IPS DF 4.7 (cell line): ENCODE measurements around the gene PDGFB.

Experiments
- DNase-seq: peaks from one replicate; pipeline ENCODE4 v3.0.0-alpha.2; 2013; ENCODE audit warnings: low spot score; ENCODE audit errors: extremely low read depth

PDGFB gene

DNA sequence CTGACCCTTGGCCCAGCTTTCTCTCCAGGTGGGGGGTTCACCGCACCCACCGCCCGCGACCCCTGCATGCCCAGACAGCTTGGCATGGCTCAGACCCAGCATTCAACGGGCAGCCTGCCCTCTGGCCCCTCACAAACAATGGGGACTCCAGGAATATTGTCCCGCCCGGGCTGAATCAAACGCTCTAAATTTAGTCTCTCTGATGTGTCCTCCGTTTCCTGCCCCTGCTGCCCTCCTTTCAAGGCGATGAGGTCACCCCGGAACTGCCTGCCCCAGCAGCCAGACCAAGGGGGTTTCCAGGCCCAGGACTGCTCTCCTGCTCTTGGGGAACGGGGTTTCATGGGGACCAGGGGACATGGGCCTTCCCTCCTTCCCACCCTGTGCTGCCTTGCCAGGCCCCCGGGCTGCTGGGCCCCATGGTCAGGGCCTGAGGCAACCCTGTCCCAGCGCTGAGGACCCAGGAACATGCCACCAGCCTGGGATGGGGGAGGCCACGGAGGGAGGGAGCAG, 10.1 kb upstream of the PDGFB start:
- DNase-seq, result no peak

DNA sequence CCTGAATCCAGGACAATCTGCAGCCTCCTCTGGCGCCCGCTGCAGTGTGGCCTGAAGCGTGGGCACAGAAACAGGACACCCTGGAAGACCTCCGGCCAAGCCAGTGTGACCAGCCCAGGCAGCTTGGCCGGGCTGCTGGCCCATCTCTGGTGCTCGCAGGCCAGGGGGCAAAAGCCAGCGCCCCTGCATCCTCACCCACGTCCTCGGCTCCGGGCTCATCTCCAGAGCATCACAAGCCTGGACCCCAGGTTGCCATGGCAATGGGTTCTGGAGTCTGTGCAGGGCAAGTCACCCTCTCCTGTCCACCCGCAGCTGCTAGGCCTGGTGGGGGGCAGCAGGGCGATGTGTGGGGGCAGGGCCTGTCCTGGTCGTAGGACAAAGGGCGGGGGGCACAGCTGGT, 9.3 kb upstream of the PDGFB start:
- no peak for DNase-seq

GRCh38 chr22:39253435-39254070, 8.8 kb upstream of the PDGFB start:
- DNase-seq, result no peak

DNA sequence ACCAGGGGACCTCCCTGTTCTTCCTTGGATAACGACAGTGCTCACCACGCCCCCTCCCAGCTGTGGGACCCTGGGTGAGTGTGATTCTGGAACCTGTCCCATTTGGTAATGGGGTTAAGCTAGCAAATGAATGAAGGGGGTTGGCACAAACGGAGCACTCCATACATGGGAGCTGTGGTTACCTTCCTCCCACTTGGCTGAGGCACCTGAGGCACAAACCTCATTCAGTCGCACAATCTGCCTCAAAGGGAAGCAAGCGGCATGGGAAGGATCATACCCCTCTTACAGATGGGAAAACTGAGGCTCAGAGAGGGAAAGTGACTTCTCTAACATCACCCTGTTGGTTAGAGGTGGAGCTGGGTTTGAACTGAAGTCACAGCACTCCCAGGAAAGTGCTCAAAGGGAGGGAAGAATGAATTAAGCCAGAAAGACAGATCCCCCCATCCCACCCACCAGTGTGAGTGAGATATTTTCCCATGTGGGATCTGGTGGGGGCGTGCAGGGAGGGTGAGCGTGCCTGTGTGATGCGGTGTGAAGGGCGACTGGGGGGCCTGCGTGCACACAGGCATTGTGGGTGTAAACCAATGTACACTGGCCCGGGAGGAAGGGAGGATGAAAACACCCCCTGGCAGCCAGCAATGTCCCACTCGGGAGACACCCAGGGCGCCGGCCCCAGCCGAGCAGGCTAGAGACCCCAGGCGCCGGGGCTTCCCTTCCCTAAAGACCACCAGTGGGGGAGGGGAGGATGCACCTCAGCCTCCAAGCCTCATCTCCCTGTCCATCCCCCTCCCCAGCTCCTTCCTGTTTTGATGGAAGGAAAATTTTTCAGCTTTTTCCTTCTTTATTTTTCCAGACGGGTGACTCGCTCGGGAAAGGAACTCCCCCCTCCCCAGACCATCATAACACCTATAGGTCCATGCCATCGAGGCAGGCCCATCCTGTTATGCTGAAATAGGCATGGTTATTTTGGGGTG, 8.0 kb upstream of the PDGFB start:
- DNase-seq, result no peak

DNA sequence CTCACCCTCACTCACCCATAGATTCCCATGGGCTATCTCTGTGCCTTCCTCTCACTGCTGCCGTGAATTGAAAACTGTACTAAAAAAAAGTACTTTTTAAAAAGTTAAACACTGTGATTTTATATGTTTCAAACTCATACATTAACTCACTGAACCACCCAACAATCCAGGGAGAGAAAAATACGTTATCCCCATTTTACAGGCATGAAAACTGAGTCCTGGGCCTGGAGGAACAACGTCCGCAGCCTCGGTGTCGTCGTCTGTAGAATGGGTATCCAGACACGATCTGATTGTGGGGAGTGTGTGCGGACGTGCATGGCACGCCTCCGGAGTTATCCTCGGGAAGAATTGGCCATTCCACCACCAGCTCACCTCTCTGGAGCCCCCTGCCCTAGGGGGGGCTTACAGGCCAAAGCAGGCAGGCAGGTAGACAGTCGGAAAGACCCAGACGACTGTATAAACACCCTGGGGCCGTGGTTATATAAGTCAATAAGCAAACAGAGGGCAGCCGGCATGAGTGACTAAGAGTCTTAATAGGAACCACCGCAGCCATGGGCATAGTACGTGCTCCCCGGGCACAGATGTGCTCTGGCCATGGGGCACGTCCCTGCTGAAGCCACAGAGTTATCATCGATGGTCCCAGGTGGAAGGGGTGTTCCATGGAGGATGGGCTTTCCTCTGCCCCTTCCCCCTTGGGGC, 7.1 kb upstream of the PDGFB start:
- no peak for DNase-seq

GRCh38 chr22:39250838-39251237, 6.1 kb upstream of the PDGFB start:
- DNase-seq, result no peak

DNA sequence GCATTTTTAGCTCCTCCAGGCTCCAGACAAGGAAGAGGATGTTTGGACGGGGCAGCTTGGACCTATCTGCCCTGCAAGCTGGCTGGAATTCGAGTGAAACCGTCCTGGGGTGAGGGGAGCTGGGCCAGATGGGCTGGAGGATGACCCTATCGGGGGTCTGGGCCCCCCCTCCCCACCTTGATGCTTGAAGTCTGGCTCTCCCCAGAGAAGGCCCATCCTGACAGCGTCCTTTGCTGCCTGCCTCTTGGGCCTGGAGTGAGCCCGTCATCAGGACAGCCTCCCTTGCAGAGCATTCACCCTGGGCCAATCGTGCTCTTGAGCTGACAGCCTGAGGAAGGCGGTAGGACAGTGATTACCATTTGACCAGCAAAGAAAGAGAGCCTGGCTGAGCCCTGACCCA, 5.3 kb upstream of the PDGFB start:
- DNase-seq, result no peak

DNA sequence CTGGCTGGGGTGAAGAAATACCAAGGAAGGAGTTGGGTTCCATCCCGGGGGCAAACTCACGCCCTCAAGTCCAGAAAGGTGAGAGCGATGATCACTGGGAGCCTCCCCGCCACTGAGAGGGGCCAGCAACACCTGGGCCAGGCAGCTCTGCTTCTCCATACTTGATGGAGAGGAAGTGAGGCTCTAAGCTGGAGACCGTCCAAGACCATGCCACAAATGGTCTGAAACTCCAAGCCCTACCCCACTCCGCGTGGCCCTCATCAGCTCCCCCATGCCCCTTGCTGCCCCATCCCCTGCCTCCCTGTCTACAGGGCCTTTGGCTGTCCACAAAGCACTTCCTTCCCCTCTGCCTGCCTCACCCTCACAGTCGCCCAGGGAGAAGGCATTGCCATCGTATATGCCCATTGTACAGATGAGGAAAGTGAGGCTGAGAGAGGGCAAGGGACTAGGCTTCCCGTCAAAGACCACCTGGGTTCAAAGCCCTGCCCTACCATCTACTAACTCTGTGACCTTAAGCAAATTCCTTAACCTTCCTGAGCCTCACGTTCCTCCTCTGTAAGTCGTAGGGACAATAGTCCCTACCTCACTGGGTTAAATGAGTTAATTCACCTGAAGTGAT, 4.4 kb upstream of the PDGFB start:
- no peak for DNase-seq

- DNase-seq, result no peak
Observed at GRCh38 chr22:39248254-39248653, 3.5 kb upstream of the PDGFB start.

DNA sequence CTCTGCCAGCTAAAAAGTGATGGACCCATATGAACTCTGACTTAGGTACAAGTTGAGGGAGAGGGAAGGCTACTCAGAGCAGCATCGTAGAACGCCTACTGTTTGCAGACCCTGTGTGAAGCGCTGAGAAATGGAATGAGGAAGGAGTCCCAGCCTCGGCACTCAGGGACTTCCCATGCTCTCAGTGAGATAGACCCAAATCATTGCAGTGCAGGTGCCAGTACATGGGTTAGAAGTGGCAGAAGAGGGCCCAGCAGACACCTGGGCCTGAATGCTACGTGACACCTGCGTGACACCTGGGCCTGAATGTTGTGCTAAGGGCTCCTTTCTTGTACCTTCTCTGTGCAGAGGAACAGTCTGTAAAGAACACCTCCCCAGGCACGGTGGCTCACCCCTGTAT, 2.6 kb upstream of the PDGFB start:
- no peak for DNase-seq

DNA sequence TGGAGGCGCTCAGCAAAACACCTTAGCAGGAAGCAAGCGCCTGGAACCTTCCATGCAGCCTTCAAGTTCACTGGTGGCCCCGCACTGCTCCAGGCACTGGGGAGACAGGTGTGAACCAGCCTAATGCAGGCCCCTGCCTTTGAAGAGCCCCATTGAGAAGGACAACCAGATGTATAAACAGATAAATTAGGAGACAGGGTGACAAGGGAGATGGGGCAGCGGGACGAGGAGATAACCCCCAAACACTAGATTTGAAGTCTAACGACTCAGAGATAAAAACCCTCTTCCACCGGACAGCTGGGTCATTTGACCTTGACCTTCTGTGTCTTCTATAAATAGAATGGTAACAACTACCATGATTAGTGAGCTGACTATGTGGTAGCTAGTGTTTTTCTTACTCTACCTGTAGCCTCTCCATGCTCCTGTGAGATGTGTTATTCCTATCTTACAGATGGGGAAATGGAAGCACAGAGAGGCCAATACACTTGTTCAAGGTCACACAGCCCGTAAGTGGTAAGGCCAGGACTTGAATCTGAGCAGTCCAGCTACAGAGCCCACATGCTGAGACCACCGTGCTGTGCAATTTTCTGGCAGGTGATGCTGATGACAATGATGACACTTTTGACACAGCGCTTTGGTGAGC, 2.0 kb upstream of the PDGFB start:
- no peak for DNase-seq

DNA sequence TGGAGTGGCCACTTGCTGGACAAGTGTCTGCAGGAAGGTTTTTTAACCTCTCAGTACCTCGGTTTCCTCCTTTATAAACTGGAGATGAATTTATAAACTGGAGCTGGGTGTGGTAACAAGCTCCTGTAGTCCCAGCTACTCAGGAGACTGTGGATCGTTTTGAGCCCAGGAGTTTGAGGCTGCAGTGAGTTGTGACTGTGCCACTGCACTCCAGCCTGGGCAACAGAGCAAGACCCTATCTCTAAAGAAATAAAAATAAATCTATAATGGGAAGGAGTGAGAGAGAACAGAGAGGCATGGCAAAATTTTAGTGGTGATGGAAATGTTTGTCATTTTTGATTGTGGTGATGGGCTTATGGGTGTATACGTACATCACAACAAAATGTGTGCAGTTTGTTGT, 1.4 kb upstream of the PDGFB start:
- DNase-seq, result no peak

DNA sequence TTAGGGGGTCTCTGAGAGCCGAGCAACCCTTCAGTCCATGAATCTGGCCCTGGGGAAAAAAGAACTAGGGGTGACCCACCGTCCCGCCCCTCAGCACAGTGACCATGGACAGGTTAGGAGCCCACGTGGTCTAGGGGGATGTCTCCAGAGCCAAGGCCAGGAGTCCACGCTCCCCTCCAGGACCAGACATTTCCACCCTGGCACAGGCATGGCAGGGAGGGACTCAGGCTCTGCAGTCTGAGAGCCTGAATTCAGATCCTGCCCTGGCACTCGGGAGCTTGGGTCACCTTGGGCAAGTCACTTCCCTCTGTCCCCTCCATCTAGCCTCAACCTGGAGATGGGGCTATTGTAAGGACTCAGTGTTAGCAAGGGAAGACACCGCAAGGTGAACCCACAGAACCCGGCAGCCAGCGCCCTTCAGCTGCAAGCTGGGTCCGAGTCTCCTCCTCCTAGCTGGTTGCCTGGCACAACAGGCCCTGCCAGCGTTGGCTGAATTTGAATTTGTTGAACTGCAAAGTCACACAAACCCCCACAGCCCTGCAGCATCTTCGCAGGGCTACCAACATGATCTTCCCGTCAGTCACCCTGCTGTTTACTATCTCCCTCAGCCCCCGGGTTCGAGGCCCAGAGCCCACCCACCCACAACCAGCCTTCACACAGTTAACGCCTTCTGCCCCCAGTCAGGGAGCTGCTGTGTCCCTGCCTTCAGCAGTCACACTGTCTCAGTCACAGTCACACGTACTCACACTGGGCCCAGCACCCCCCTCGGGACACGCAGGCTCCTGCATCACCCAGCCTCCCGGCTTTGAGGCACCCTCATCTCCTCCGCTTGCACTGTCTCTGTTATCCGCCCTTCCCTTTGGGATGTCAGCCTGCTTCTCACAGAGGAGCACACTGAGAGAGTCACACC, 603 bp upstream of the PDGFB start:
- DNase-seq, result no peak

GRCh38 chr22:39244136-39244495, 666 bp downstream of the PDGFB start:
- DNase-seq, result no peak

DNA sequence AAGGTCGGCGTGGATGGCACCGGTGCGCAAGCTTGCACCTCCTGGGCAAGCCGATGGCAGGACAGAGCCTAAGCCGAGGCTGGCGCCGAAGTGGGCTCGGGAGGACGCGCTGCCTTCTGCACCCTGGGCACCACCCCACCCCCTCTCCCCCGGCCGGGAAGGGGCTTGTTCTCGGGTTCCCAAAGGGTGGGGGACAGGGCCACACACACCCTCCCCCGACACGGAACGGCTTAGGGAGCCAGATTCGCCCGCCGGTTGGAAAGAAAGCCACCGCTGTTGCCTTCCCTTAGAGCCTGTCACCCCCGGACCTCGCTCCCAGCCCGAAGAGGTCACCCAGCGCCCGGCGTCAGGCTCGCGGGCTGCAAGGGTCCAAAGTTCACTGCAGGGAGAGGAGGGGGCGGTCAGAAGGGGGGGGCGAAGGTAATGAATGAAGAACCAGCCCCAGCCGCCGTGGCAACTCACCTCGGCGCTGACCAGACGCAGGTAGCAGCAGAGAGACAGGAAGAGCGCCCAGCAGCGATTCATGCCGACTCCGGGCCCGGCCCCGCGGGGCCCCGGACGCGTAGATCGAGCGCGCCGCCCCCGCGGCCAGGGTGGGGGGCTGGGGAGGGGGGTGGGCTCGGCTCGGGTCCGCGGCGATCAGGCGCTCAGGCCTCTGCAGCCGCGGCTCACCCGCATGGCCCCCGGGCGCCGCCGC, 1.2 kb downstream of the PDGFB start:
- DNase-seq, result no peak

DNA sequence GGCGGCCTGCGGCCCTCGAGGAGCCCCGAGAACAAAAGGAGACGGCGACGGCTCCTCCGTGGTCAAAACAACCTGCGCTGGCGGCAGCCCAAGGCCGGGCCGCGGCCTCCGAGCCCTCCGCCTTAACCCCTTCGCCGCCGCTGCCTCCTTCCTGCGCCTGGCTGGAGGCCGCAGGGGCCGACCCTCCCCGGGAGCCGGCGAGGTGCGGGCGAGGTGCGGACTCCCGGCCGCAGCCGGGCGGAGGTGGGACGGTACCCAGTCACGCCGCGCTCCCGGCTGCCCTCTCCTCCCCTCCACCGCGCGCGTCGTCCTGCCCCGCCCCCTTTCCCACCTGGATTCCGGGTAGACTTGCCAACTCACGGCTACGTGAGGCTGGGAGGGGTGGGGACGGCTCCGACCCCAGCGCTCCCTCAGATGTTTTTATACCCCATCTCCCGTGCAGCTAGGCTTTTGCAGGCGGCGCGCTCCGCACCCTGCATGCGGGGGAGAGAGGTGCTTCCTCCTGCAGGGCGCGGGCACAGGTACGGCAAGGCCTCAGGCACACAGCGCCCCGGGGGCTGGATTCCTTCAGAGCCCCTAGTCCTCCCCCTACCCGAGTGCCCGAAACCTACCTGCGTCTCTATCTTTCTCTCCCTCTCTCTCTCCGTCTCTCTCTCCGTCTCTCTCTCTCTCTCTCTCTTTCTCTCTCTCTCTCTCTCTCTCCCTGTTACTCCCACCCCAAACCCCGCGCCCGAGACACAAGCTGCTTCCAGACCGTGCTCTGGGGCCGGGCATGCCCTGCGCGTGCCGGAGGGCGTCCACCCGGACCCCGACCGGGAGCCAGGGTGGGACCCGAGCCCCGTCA, 2.0 kb downstream of the PDGFB start:
- DNase-seq, result no peak

DNA sequence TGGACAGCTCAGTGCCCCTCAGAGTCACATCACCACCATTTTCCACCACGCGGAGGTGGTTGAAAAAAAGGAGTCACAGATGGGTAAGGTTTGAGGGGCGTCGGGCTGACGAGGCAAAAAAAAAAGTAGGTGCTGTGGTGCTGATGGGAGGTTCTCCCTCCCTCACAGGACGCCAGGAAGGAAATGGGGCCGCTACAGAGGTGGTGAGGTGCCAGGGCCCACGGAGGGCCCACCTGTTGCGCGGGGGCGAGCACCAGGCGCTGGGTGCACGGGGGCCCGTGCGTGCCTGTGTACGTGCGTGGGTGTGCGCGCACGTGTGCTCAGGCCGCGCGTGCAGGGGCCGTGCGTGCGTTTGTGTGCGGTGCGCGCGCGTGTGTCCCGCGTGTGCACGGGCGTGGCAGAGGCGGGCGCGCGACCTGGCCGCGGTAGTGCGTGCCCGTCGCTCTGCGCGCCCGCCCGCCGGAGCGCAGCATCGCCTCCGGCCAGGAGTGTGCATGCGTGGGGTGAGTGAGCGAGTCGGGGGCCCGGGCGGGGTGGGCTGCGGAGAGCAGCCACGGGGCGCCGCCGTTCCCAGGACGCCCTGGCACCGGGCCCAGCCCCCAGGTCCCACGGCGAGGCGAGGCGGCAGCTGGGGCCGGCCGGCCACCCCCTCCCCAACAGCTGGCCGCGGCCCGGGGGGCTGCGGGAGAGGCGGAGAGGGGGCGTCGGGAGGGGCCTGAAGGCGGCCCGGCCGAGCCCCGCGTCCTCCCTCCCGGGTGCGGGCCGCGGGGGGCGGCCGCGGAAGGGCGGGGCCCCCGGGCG, 2.8 kb downstream of the PDGFB start:
- no peak for DNase-seq
